Stimulated activated naive CD8-positive, alpha-beta T cell treated with anti-CD3 and anti-CD28 coated beads, Interleukin-15, amount 100 ng/mL, for 72 hours (primary cell): ENCODE measurements around the gene DUX4.
A peak's percentile ranks its signal among the peaks of the same experiment; 100 is the strongest.
"Not testable (repeated sequence)": the region's sequence is repeated elsewhere in the genome, so short reads cannot be mapped to it uniquely, and the experiment has no call there.

Source experiments
- ATAC-seq: fragments of 150-1000 bp; cut with Tn5 transposase; 2 replicates; pipeline ENCODE4 v1.10.0; 2021; ENCODE audit warnings: mild to moderate bottlenecking, moderate library complexity
- DNase-seq, 2 donors: peaks; one replicate each; pipeline ENCODE4 v3.0.0; 2021 to 2022
- H3K27ac Mint-ChIP-seq, 2 donors: one replicate each; pipeline ENCODE4 v1.8.0; 2022; ENCODE audit warnings: mild to moderate bottlenecking in 2 of 2, mixed read lengths in 2 of 2, moderate library complexity in 2 of 2
- H3K27me3 Mint-ChIP-seq: one replicate; pipeline ENCODE4 v1.8.0; 2022; ENCODE audit warnings: mixed read lengths
- H3K4me1 Mint-ChIP-seq: one replicate; pipeline ENCODE4 v1.8.0; 2022; ENCODE audit warnings: mild to moderate bottlenecking, mixed read lengths
- H3K4me3 Mint-ChIP-seq, 2 donors: one replicate each; pipeline ENCODE4 v1.8.0; 2022; ENCODE audit warnings: mild to moderate bottlenecking in 2 of 2, mixed read lengths in 2 of 2, moderate library complexity in 1 of 2
- H3K9me3 Mint-ChIP-seq, 2 donors: one replicate each; pipeline ENCODE4 v1.8.0; 2022; ENCODE audit warnings: mixed read lengths in 2 of 2

DUX4 gene

GRCh38 chr4:190173428-190173827 lies at the start of gene DUX4:
DUX4 (plus strand) TSS chr4:190173774; CDS start chr4:190173774, 0 bp downstream.
- not testable (repeated sequence) for H3K27ac Mint-ChIP-seq, ATAC-seq, H3K9me3 Mint-ChIP-seq, H3K27me3 Mint-ChIP-seq, H3K4me1 Mint-ChIP-seq, H3K4me3 Mint-ChIP-seq
- DNase-seq: peak in 1 of 2 donors; percentile 28

- not testable (repeated sequence) for H3K27me3 Mint-ChIP-seq, H3K27ac Mint-ChIP-seq, ATAC-seq, H3K4me1 Mint-ChIP-seq, H3K4me3 Mint-ChIP-seq, H3K9me3 Mint-ChIP-seq, DNase-seq
These were observed 1.9 kb downstream of the DUX4 start for GRCh38 chr4:190175436-190175835.

GRCh38 chr4:190177727-190178605 lies 4.4 kb downstream of the DUX4 start:
- peak in 1 of 2 donors; percentile 18 for DNase-seq
- H3K27me3 Mint-ChIP-seq, H3K4me3 Mint-ChIP-seq, H3K4me1 Mint-ChIP-seq, H3K27ac Mint-ChIP-seq: not testable (repeated sequence)
- peak; percentile 27 for ATAC-seq
- peaks cover 5 to 13% of the 10 kb centered on the region in 2 donors for H3K9me3 Mint-ChIP-seq

GRCh38 chr4:190178606-190178990 lies 5.0 kb downstream of the DUX4 start:
- H3K27me3 Mint-ChIP-seq, DNase-seq, H3K4me1 Mint-ChIP-seq, H3K4me3 Mint-ChIP-seq, ATAC-seq, H3K27ac Mint-ChIP-seq: not testable (repeated sequence)
- peaks cover 5 to 13% of the 10 kb centered on the region in 2 donors for H3K9me3 Mint-ChIP-seq

- H3K9me3 Mint-ChIP-seq: peaks cover 5 to 13% of the 10 kb centered on the region in 2 donors
- H3K4me1 Mint-ChIP-seq, H3K4me3 Mint-ChIP-seq, H3K27ac Mint-ChIP-seq, H3K27me3 Mint-ChIP-seq, DNase-seq: not testable (repeated sequence)
- peak; percentile 64 for ATAC-seq
These were observed 5.6 kb downstream of the DUX4 start for GRCh38 chr4:190179030-190179739.

- H3K27me3 Mint-ChIP-seq, H3K4me3 Mint-ChIP-seq, H3K4me1 Mint-ChIP-seq, DNase-seq, H3K27ac Mint-ChIP-seq: not testable (repeated sequence)
- ATAC-seq: peak; percentile 52
- peaks cover 5 to 13% of the 10 kb centered on the region in 2 donors for H3K9me3 Mint-ChIP-seq
These were observed 6.1 kb downstream of the DUX4 start for GRCh38 chr4:190179740-190180094.

- not testable (repeated sequence) for H3K27me3 Mint-ChIP-seq, H3K4me3 Mint-ChIP-seq, H3K27ac Mint-ChIP-seq, H3K4me1 Mint-ChIP-seq, DNase-seq
- peak; percentile 29 for ATAC-seq
- peaks cover 5 to 13% of the 10 kb centered on the region in 2 donors for H3K9me3 Mint-ChIP-seq
These were observed 7.4 kb downstream of the DUX4 start for GRCh38 chr4:190180947-190181346.

GRCh38 chr4:190181481-190182100 lies 8.0 kb downstream of the DUX4 start:
- H3K4me3 Mint-ChIP-seq, H3K4me1 Mint-ChIP-seq, H3K27me3 Mint-ChIP-seq, DNase-seq, H3K27ac Mint-ChIP-seq: not testable (repeated sequence)
- peak; percentile 43 for ATAC-seq
- peaks cover 5 to 13% of the 10 kb centered on the region in 2 donors for H3K9me3 Mint-ChIP-seq

GRCh38 chr4:190203510-190203909 lies 29.9 kb downstream of the DUX4 start:
- not testable (repeated sequence) for ATAC-seq, DNase-seq, H3K4me1 Mint-ChIP-seq, H3K9me3 Mint-ChIP-seq, H3K27ac Mint-ChIP-seq, H3K27me3 Mint-ChIP-seq, H3K4me3 Mint-ChIP-seq
